Measurements from ENCODE around the gene USP4. TPM values are rescaled to one million over a fixed set of nuclear protein-coding genes. Genes with fewer than 3 reads are reported as not detected.

The USP4 gene
- total RNA-seq, 4 donors from 2014 or later: 8.1 to 29.6 (median 19.3) TPM

DNA sequence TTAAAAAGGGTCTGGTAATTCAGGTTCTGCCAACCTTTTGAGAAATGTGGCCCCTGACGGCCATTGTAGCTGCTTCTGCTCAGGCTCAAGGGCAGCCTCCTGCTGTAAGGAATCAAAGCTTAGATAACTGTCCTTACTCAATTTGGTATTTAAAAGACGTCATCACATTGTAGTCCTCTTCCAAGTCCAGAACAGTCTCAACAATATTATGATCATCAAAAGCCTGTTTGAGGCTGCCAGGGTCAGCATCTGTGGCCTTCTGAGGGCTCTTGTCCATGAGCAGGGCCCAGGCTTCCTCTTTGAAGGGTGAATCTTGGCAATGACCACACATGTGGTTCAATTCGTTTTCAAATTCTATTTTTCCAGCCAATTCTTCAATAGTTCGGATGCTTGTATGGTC, 68.8 kb downstream of the USP4 start:
- WGBS, 2 donors: 67 to 75% methylated on average over 4 of the region's 4 CpGs
- DNase-seq: no peak
- intact Hi-C loops (cut with DNase I): loop anchor here (10.0 kb wide), 1 partner anchor 96 kb away; the partner anchor contains the start of gene KLHDC8B

GRCh38 chr3:49270156-49270500, 69.7 kb downstream of the USP4 start:
- Histone ChIP-seq H3K27ac (no peak overlapping the region), H3K4me3 (no peak overlapping the region), H3K4me1 (peaks cover 0 to 28% (median 0%) of the 10 kb centered on the region in 3 donors), H3K36me3 (peaks cover 0 to 16% (median 0%) of the 10 kb centered on the region in 3 donors), H3K27me3 (no peaks in the 10 kb centered on the region), H3K9me3 (no peaks in the 10 kb centered on the region)
- WGBS, 2 donors: 83 to 97% methylated on average over 2 of the region's 2 CpGs
- DNase-seq: no peak
- TF ChIP-seq, protein P1, sequence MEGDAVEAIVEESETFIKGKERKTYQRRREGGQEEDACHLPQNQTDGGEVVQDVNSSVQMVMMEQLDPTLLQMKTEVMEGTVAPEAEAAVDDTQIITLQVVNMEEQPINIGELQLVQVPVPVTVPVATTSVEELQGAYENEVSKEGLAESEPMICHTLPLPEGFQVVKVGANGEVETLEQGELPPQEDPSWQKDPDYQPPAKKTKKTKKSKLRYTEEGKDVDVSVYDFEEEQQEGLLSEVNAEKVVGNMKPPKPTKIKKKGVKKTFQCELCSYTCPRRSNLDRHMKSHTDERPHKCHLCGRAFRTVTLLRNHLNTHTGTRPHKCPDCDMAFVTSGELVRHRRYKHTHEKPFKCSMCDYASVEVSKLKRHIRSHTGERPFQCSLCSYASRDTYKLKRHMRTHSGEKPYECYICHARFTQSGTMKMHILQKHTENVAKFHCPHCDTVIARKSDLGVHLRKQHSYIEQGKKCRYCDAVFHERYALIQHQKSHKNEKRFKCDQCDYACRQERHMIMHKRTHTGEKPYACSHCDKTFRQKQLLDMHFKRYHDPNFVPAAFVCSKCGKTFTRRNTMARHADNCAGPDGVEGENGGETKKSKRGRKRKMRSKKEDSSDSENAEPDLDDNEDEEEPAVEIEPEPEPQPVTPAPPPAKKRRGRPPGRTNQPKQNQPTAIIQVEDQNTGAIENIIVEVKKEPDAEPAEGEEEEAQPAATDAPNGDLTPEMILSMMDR (IDR thresholded peaks at IDR 0.05): no peak
- no peak for TF ChIP-seq POLR2A (IDR thresholded peaks at IDR 0.05)
- intact Hi-C loops (cut with DNase I): loop anchor here (10.0 kb wide), 1 partner anchor 95 kb away; the partner anchor contains the start of gene KLHDC8B

More for the DNA sequence above, 68.8 kb downstream of the USP4 start:
- Histone ChIP-seq H3K27ac (peak overlapping the region in 3 of 4 donors; percentile 10 to 56 (median 48)), H3K36me3 (peaks cover 0 to 16% (median 0%) of the 10 kb centered on the region in 3 donors), H3K4me1 (peaks cover 0 to 30% (median 3%) of the 10 kb centered on the region in 3 donors), H3K27me3 (no peaks in the 10 kb centered on the region), H3K4me3 (no peak overlapping the region), H3K9me3 (no peaks in the 10 kb centered on the region)
- TF ChIP-seq, protein P1 (IDR thresholded peaks at IDR 0.05): no peak

DNA sequence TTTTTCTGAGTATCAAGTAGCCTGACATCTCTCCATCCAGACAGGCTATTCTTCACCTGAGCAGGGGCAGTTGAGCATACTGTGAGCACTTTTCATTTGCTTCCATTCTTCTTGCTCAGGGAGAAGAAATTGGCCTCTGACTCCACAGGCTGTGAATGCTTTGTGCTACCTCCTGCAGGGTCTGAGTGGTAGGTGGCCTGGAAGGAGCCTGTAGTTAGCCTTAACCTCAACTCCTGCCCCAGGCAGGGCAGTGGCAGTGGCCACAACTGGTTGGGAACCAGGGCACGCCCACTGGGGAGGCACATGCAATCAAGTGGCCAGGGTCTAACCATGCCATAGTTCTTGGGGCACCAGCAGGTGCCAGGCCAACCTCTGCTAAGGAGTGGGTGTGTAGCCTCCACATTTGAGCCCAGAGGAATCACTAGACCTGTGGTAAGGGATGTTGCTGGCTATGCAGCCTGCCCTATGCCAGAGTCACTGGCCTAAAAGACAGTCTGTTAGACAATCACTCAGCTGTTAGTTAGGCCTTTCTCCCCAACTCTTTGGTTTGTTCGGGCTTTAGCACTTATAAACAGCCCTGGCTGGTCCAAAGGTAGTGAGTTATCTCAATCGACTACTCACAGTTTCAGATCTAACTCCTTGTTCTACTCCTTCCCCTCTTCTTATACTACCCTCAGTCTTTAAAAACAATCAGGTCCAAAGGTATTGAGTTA, 70.3 kb downstream of the USP4 start:
- H3K27me3 ChIP-seq: no peaks in the 10 kb centered on the region
- H3K4me3 ChIP-seq: no peak overlapping the region
- peaks cover 0 to 16% (median 0%) of the 10 kb centered on the region in 3 donors for H3K36me3 ChIP-seq
- no peak for TF ChIP-seq POLR2A (IDR thresholded peaks at IDR 0.05)
- H3K4me1 ChIP-seq: peaks cover 0 to 28% (median 0%) of the 10 kb centered on the region in 3 donors
- 85 to 100% methylated on average over 2 of the region's 3 CpGs for WGBS, 2 donors
- no peak overlapping the region for H3K27ac ChIP-seq
- no peak for DNase-seq
- H3K9me3 ChIP-seq: no peaks in the 10 kb centered on the region
- intact Hi-C loops (cut with DNase I): loop anchor here (10.0 kb wide), 1 partner anchor 95 kb away; the partner anchor contains the start of gene KLHDC8B

DNA sequence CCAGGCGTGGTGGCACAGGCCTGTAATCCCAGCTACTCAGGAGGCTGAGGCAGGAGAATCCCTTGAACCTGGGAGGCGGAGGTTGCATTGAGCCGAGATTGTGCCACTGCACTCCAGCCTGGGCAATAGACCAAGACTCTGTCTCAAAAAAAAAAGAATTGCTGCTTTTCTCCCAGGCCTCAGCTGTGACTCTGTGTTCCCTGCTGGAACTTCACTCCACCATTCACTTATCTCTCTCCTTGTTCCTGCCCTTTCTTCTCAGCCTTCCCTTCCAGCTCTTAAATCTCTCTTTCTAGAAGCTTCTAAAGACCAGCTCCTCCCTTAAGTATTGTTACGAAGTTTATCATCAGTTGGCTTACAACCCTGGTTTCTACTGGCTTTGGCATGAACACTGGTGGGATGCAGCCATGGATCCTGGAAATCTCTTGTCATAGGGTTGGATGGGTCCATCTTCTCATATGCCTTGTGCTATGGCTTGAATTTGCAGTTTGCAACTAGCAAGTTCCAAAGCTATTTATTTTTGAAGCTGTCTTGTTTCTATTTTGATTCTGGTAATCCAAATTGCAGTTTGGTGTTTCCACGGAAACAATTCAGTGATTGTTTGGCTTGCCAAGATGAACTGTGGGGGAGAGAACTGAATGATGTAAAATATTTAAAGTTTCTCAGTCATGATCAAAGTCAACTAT, 73.3 kb downstream of the USP4 start:
- no peak for TF ChIP-seq POLR2A (IDR thresholded peaks at IDR 0.05)
- TF ChIP-seq, protein P1 (IDR thresholded peaks at IDR 0.05): no peak
- 67 to 74% methylated on average over 5 of the region's 5 CpGs for WGBS, 2 donors
- Histone ChIP-seq H3K27ac (peak overlapping the region in 3 of 4 donors; percentile 18 to 56 (median 56)), H3K4me1 (peaks cover 0 to 31% (median 0%) of the 10 kb centered on the region in 3 donors), H3K4me3 (no peak overlapping the region), H3K27me3 (no peaks in the 10 kb centered on the region), H3K9me3 (no peaks in the 10 kb centered on the region), H3K36me3 (peaks cover 0 to 16% (median 0%) of the 10 kb centered on the region in 3 donors)
- intact Hi-C loops (cut with DNase I): no loop called here
- no peak for DNase-seq

DNA sequence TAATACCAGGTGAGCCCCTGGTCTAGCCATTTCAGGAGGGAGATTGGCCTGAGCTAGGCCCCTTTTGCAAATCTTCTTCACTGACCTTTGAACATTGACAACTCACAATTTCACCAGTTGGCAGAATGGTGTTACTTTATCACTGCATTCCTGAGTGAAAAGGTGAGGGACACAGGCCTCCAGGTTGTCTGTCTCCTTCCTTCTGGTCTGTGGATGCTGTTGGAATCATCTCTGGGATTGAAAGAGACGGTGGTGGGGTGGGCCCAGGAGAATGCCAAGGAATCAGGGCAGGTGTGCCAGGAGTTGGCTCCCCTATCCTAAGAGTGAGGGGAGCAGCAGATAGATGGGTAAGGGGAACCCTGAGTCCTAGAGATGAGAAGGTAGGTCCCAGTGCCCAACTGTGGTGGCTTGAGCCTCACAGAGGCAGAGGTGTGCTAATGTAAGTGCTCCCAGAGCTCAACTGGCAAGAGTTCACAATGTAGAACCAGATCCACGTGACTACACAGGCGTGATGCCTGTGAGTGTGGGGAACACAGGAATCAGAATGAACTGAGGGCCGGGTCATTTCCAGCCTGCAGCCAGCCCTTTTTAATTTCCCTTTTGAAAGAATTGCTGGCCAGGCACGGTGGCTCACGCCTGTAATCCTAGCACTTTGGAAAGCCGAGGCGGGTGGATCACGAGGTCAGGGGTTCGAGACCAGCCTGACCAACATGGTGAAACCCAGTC, 74.0 kb downstream of the USP4 start:
- no peak overlapping the region for H3K4me3 ChIP-seq
- peaks cover 0 to 32% (median under 1%) of the 10 kb centered on the region in 3 donors for H3K4me1 ChIP-seq
- intact Hi-C loops (cut with DNase I): no loop called here
- 52 to 93% methylated on average over 4 to 9 of the region's 10 CpGs for WGBS, 2 donors
- no peaks in the 10 kb centered on the region for H3K27me3 ChIP-seq
- peak overlapping the region in 3 of 4 donors; percentile 18 to 56 (median 56) for H3K27ac ChIP-seq
- peaks cover 0 to 16% (median 0%) of the 10 kb centered on the region in 3 donors for H3K36me3 ChIP-seq
- H3K9me3 ChIP-seq: no peaks in the 10 kb centered on the region
- DNase-seq: no peak
- no peak for TF ChIP-seq POLR2A (IDR thresholded peaks at IDR 0.05)
- TF ChIP-seq, protein P1 (IDR thresholded peaks at IDR 0.05): no peak

Data from esophagus squamous epithelium (tissue), 5 donors.